Pancreas (tissue), 10 donors: Measurements from ENCODE around the gene ARG2. TPM values are rescaled to one million over a fixed set of nuclear protein-coding genes. Genes with fewer than 3 reads are reported as not detected.
"Not testable (repeated sequence)": the region's sequence is repeated elsewhere in the genome, so short reads cannot be mapped to it uniquely, and the experiment has no call there.

Experiments used
- ATAC-seq, 4 donors: fragments of 200-7000 bp; cut with Tn5 transposase; one replicate each; pipeline versions ENCODE4 v1.8.0 to v1.9.1; 2020; ENCODE audit warnings: mild to moderate bottlenecking in 4 of 4, moderate library complexity in 4 of 4
- DNase-seq, 6 donors: peaks; one replicate each; pipeline ENCODE4 v3.0.0-alpha.2; 2020
- FAIRE-seq: peaks from 2 replicates; lab custom pipeline; 2012; peaks lifted over from hg19 to GRCh38; lab: Jason Lieb, UNC
- H3K27ac ChIP-seq, 4 donors: fragments of 200-600 bp; sonication (generic); 1 replicate in 3 of 4; 2 replicates in 1 of 4; pipeline versions ENCODE4 v1.5.0 to v1.8.0; 2020
- H3K27me3 ChIP-seq, 4 donors: fragments of 200-600 bp; one replicate each; pipeline ENCODE4 v1.8.0; 2021
- H3K36me3 ChIP-seq, 3 donors: fragments of 200-600 bp; sonication (generic) in 1 of 3; one replicate each; pipeline versions ENCODE4 v1.5.0 to v1.8.0; 2020 to 2021
- H3K4me1 ChIP-seq, 3 donors: fragments of 200-600 bp; one replicate each; pipeline ENCODE4 v1.8.0; 2021
- H3K4me3 ChIP-seq, 4 donors: fragments of 200-600 bp; sonication (generic) in 2 of 4; one replicate each; pipeline versions ENCODE4 v1.5.0 to v1.8.0; 2020 to 2021
- H3K9me3 ChIP-seq, 4 donors: fragments of 200-600 bp; one replicate each; pipeline ENCODE4 v1.8.0; 2021
- WGBS, 2 donors: extraction: QIAGEN DNeasy Blood & Tissue Kit; methylation state at CpG; one replicate each; pipeline ENCODE4 v1.1.7; 2013; 5-methylcytosine and 5-hydroxymethylcytosine counted together
- intact Hi-C, 3 donors: fragments of 100-400 bp; cut with DNase I; formaldehyde crosslinking; loops; one replicate each; pipeline versions ENCODE4 v1.11.1 to v1.14.2; 2022
- polyA plus RNA-seq, 2 donors: library from polyadenylated mRNA; stranded (reverse); fragments of 200-250 nt; gene quantifications; one replicate each; pipeline ENCODE4 v1.2.3, GENCODE V29; 2013
- total RNA-seq, 6 donors: library from RNA; stranded (reverse); fragmentation: NEBNext Ultra II Directional in 4 of 6; extraction: Animal tissue kit (Norgen Biotek cat#: 25700) in 4 of 6; gene quantifications; one replicate each; pipeline versions ENCODE4 v1.2.1 to v1.2.4, GENCODE V29; 2021 to 2023
- TF ChIP-seq, protein P1 (sequence below), 4 donors: fragments of 200-600 bp; sonication (generic) in 3 of 4; IDR thresholded peaks; one replicate each; pipeline versions ENCODE4 v1.5.0 to v1.8.0; 2021; ENCODE audit warnings: antibody characterized with exemption in 4 of 4
- donor health status: healthy with polysubstance abuse.
- donor health status: DM: no; HTN: no; CAD: no; lungs with moderate emphysema.
- donor health status: DM: no; HTN: no; CAD: no.
- donor health status: control.
- donor health status: control.
- donor health status: Bipolar disorder and iron deficiency.
- donor health status: DM: yes; HTN: yes; CAD: no.
- donor health status: DM: no; HTN: no; CAD: no.
- donor health status: DM: no; HTN: no; CAD: no.
- donor health status: DM: yes; HTN: yes; CAD: no.

Gene ARG2
- total and polyA plus RNA-seq, 8 donors: 1.2 to 15.0 (median 2.1) TPM

DNA sequence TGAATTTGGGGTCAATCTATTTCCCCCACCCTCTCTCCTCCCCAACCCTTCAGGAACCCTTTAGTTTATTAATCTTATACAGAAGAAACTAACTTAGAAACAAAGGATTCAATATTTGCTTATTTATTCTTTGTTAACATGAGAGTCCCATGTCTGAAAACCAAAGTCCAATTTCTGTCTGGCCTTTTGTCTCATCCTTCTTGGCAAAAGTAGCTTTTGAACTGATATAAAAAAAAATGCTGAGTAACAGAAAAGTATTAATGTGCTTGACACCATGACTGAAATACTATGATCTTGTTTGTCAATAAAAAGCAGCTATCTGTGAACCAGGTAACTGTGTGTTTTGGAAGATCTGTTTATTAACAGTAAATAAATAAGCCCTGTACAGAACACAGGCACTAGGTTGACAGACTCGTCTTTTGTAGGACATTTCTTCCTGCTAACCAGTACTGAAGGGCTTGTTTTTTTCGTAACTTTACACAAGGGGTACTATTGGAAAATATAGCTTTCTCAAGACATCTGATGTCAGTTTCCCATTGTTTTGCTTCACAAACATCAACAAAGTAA is 30.4 kb upstream of the ARG2 start:
- intact Hi-C loops: loop anchor here in 2 of 3 donors (10.0 kb wide), 2 partner anchors 86 to 116 kb away; partner anchors contain the start of genes RDH12 (in 2 of the 2) and VTI1B (in 1 of the 2)
- no peak overlapping the region for H3K27ac ChIP-seq
- FAIRE-seq (no peak), ATAC-seq (no peak), DNase-seq (no peak)
- H3K9me3 ChIP-seq: no peaks in the 10 kb centered on the region
- peaks cover 0 to 61% (median 18%) of the 10 kb centered on the region in 3 donors for H3K36me3 ChIP-seq
- no peak overlapping the region for H3K4me3 ChIP-seq
- WGBS, 2 donors: 28 to 52% methylated on average over 2 of the region's 2 CpGs
- no peaks in the 10 kb centered on the region for H3K27me3 ChIP-seq
- TF ChIP-seq, protein P1, sequence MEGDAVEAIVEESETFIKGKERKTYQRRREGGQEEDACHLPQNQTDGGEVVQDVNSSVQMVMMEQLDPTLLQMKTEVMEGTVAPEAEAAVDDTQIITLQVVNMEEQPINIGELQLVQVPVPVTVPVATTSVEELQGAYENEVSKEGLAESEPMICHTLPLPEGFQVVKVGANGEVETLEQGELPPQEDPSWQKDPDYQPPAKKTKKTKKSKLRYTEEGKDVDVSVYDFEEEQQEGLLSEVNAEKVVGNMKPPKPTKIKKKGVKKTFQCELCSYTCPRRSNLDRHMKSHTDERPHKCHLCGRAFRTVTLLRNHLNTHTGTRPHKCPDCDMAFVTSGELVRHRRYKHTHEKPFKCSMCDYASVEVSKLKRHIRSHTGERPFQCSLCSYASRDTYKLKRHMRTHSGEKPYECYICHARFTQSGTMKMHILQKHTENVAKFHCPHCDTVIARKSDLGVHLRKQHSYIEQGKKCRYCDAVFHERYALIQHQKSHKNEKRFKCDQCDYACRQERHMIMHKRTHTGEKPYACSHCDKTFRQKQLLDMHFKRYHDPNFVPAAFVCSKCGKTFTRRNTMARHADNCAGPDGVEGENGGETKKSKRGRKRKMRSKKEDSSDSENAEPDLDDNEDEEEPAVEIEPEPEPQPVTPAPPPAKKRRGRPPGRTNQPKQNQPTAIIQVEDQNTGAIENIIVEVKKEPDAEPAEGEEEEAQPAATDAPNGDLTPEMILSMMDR (IDR thresholded peaks at IDR 0.05): no peak
- H3K4me1 ChIP-seq: no peaks in the 10 kb centered on the region

DNA sequence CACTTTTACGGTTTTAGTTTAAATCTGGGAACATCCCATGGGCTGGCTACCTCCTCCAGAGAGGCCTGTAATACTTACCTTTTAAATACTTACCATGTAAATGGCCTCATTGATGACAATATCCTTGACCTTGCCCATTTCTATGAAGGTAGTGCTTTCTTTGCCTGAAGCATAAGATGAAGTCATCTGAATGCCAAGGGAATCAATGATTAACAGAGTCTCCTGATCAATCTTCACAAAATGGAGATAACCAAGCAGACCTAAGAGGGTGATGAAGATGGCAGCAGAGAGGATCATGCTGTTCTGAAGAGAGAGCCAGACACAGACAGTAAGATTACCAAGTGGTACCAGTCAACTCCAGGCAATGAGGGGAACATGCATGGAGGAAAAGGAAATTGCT is 26.1 kb upstream of the ARG2 start:
- ATAC-seq: peak in 1 of 4 donors; percentile 28
- FAIRE-seq, H3K4me1 ChIP-seq, H3K4me3 ChIP-seq, H3K27me3 ChIP-seq, H3K9me3 ChIP-seq, DNase-seq, H3K27ac ChIP-seq, intact Hi-C loops: not testable (repeated sequence)
- WGBS, 2 donors: 0% methylated on average over 1 of the region's 1 CpG
- peaks cover 0 to 32% (median 18%) of the 10 kb centered on the region in 3 donors for H3K36me3 ChIP-seq

DNA sequence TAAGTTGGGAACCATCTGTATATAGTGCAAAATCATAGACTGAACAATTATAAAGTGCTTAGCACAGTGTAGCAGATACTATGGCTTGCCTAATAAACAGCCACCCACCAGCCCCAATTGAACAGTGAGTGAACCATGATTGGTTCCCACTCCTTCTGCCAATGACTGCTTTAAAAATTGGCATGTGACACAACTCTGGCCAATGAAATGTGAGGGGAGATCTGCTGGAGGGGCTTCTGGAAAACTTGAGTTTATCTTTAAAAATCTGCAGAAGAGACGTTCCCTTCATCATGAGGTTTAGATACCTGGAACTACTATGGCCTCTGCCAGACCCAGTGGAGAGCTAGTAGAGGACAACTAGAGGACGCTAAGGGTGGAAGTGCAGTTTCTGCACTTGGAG is 24.3 kb upstream of the ARG2 start:
- Histone ChIP-seq H3K9me3 (no peaks in the 10 kb centered on the region), H3K4me3 (no peak overlapping the region), H3K27ac (no peak overlapping the region), H3K36me3 (peaks cover 0 to 20% (median 18%) of the 10 kb centered on the region in 3 donors), H3K4me1 (peaks cover 0 to 5% (median 0%) of the 10 kb centered on the region in 3 donors), H3K27me3 (no peaks in the 10 kb centered on the region)
- 91 to 93% methylated on average over 2 of the region's 2 CpGs for WGBS, 2 donors
- ATAC-seq: no peak
- TF ChIP-seq, protein P1 (IDR thresholded peaks at IDR 0.05): no peak
- no peak for FAIRE-seq
- DNase-seq: no peak
- intact Hi-C loops: no loop called here

DNA sequence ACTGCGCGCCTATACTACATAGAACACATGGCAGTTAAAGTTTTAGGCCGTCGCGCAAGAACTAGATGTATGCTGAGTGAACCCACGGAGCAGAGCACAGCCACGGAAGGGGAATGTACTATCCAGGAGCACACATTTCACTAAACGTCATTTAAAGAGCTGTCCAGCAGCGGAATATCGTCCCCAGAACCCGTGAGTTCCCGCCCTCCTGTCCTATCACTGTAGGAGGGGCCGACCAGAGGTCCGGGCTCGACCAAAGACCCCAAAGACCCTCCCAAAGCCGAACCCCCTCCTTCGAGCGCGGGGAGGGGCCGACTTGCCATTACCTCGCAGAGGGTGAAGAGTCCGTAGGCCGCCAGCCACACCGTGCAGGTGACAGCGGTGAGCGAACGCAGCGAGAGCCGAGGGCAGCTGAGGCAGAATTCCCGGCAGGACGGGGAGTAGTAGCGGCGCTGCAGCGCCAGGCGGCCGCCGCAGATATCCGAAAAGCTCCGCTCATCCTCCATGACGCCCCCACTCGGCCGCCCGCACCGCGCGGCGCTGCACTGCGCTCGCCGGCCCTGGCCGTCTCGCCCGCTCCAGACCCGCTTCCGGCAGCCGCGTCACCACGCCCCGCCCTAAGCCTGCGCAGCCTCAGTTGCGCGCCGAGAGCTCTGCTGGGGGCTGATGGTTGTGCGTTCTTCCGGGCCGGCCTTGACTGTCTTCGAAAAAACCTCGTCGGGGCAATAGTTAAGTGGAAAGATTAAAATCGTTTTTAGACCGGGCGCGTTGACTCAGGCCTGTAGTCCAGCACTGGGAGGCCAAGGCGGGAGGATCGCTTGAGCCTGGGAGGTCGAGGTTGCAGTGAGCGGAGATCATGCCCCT is 19.8 kb upstream of the ARG2 start, which contains the start of gene PIGH:
TSS of gene PIGH (minus strand) at position 571 of the 864 bp plus-strand sequence. CDS start at position 506, 65 bp downstream.
- intact Hi-C loops: no loop called here
- no peak for FAIRE-seq
- TF ChIP-seq, protein P1 (IDR thresholded peaks at IDR 0.05): peak; percentile 34 to 55 (median 46)
- Histone ChIP-seq H3K36me3 (no peaks in the 10 kb centered on the region), H3K9me3 (no peaks in the 10 kb centered on the region), H3K27ac (peak within 1 kb of the TSS; percentile 80 to 93 (median 88)), H3K4me3 (peak within 1 kb of the TSS; percentile 86 to 95 (median 90)), H3K4me1 (peaks cover 0 to 5% (median 0%) of the 10 kb centered on the region in 3 donors), H3K27me3 (no peaks in the 10 kb centered on the region)
- peak; percentile 89 to 96 (median 94) for DNase-seq
- 2 to 3% methylated on average over 68 to 77 of the region's 77 CpGs for WGBS, 2 donors
- ATAC-seq: peak; percentile 97 to 99 (median 98)

DNA sequence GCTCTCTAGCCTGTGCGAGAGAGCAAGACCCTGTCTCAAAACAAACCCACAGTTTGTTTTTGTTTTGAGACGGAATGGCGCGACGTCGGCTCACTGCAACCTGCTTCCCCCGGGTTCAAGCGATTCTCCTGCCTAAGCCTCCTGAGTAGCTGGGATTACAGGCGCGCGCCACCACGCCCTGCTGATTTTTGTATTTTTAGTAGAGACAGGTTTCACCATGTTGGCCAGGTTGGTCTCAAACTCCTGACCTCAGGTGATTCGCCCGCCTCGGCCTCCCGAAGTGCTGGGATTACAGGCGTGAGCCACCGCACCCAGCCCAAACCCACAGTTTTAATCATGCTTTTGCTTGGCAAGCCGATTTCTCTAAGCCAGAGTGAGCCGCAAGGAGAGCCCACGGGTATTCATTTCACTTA is 19.2 kb upstream of the ARG2 start:
- H3K4me1 ChIP-seq, H3K36me3 ChIP-seq, H3K27me3 ChIP-seq, FAIRE-seq, H3K9me3 ChIP-seq, intact Hi-C loops, ATAC-seq, DNase-seq: not testable (repeated sequence)
- Histone ChIP-seq H3K4me3 (peak overlapping the region; percentile 86 to 95 (median 90)), H3K27ac (peak overlapping the region; percentile 80 to 93 (median 88))
- 87 to 88% methylated on average over 21 of the region's 21 CpGs for WGBS, 2 donors
